Sigmoid colon (tissue), 7 donors: ENCODE measurements around the gene TMPRSS13. TPM values are rescaled to one million over a fixed set of nuclear protein-coding genes. Genes with fewer than 3 reads are reported as not detected.

Source experiments
- DNase-seq: peaks from one replicate; pipeline ENCODE4 v3.0.0-alpha.2; 2019
- H3K27ac ChIP-seq, 4 donors: fragments of 200-600 bp; sonication (generic); one replicate each; pipeline ENCODE4 v1.5.1; 2016 to 2019; ENCODE audit warnings: mild to moderate bottlenecking in 1 of 4
- H3K27me3 ChIP-seq, 3 donors: fragments of 200-600 bp; sonication (generic); one replicate each; pipeline ENCODE4 v1.5.1; 2019; ENCODE audit warnings: mild to moderate bottlenecking in 1 of 3
- H3K36me3 ChIP-seq, 4 donors: fragments of 200-600 bp; sonication (generic); one replicate each; pipeline ENCODE4 v1.5.1; 2016 to 2019
- H3K4me1 ChIP-seq, 4 donors: fragments of 200-600 bp; sonication (generic); one replicate each; pipeline ENCODE4 v1.5.1; 2017 to 2019
- H3K4me3 ChIP-seq, 4 donors: fragments of 200-600 bp; sonication (generic); one replicate each; pipeline ENCODE4 v1.5.1; 2017 to 2019; ENCODE audit warnings: mild to moderate bottlenecking in 2 of 4, moderate library complexity in 1 of 4
- H3K9me3 ChIP-seq, 4 donors: fragments of 200-600 bp in 3 of 4; sonication (generic) in 3 of 4; one replicate each; pipeline versions ENCODE4 v1.5.1 to v1.6.1; 2013 to 2019
- EP300 ChIP-seq, 4 donors: sonication (generic); formaldehyde crosslinking; IDR thresholded peaks; one replicate each; pipeline ENCODE4 v1.6.1; 2017; ENCODE audit warnings: antibody characterized with exemption in 4 of 4
- POLR2A ChIP-seq, 2 donors: fragments of 450-650 bp; IDR thresholded peaks; one replicate each; pipeline ENCODE4 v1.6.1; 2016; ENCODE audit warnings: antibody characterized with exemption in 2 of 2, mild to moderate bottlenecking in 2 of 2, moderate library complexity in 2 of 2
- POLR2AphosphoS5 ChIP-seq, 4 donors: sonication (generic); formaldehyde crosslinking; IDR thresholded peaks; one replicate each; pipeline ENCODE4 v1.6.1; 2017; ENCODE audit warnings: antibody characterized with exemption in 4 of 4
- WGBS, 2 donors: extraction: QIAGEN DNeasy Blood & Tissue Kit; methylation state at CpG; one replicate each; pipeline ENCODE4 v1.1.7; 2013; 5-methylcytosine and 5-hydroxymethylcytosine counted together
- intact Hi-C: fragments of 100-400 bp; cut with DNase I; formaldehyde crosslinking; loops from one replicate; pipeline ENCODE4 v1.15.1; 2023
- polyA plus RNA-seq, 3 donors: library from polyadenylated mRNA; stranded (reverse); fragments of 200-250 nt; gene quantifications; one replicate each; pipeline ENCODE4 v1.2.3, GENCODE V29; 2013
- total RNA-seq, 4 donors: library from RNA; depleted of rRNA; stranded (reverse); fragments of >200 nt; gene quantifications; one replicate each; pipeline ENCODE4 v1.1.0, GENCODE V29; 2016
- TF ChIP-seq, protein P1 (sequence below), 4 experiments: fragments of 450-650 bp in 3 of 4; fragments of 200-600 bp in 1 of 4; IDR thresholded peaks; one replicate each; pipeline ENCODE4 v1.5.1; 2016 to 2019; ENCODE audit warnings: antibody characterized with exemption in 4 of 4, mild to moderate bottlenecking in 3 of 4, moderate library complexity in 2 of 4
- donor health status: healthy with polysubstance abuse.
- donor health status: Bipolar disorder and iron deficiency.
- donor health status: healthy.

The TMPRSS13 gene
- total and polyA plus RNA-seq, 7 donors: 1.4 to 1.6 TPM; not detected in 5

GRCh38 chr11:117973503-117973860 is 44.3 kb upstream of the TMPRSS13 start:
- Histone ChIP-seq H3K4me3 (no peak overlapping the region), H3K4me1 (no peaks in the 10 kb centered on the region), H3K27me3 (no peaks in the 10 kb centered on the region), H3K36me3 (no peaks in the 10 kb centered on the region), H3K27ac (no peak overlapping the region), H3K9me3 (no peaks in the 10 kb centered on the region)
- 81 to 83% methylated on average over 4 of the region's 4 CpGs for WGBS, 2 donors
- no peak for DNase-seq
- no peak for TF ChIP-seq EP300 (IDR thresholded peaks at IDR 0.05)
- no peak for TF ChIP-seq POLR2AphosphoS5 (IDR thresholded peaks at IDR 0.05)
- TF ChIP-seq POLR2A (IDR thresholded peaks at IDR 0.05): no peak
- TF ChIP-seq, protein P1, sequence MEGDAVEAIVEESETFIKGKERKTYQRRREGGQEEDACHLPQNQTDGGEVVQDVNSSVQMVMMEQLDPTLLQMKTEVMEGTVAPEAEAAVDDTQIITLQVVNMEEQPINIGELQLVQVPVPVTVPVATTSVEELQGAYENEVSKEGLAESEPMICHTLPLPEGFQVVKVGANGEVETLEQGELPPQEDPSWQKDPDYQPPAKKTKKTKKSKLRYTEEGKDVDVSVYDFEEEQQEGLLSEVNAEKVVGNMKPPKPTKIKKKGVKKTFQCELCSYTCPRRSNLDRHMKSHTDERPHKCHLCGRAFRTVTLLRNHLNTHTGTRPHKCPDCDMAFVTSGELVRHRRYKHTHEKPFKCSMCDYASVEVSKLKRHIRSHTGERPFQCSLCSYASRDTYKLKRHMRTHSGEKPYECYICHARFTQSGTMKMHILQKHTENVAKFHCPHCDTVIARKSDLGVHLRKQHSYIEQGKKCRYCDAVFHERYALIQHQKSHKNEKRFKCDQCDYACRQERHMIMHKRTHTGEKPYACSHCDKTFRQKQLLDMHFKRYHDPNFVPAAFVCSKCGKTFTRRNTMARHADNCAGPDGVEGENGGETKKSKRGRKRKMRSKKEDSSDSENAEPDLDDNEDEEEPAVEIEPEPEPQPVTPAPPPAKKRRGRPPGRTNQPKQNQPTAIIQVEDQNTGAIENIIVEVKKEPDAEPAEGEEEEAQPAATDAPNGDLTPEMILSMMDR (IDR thresholded peaks at IDR 0.05): no peak
- intact Hi-C loops: no loop called here

DNA sequence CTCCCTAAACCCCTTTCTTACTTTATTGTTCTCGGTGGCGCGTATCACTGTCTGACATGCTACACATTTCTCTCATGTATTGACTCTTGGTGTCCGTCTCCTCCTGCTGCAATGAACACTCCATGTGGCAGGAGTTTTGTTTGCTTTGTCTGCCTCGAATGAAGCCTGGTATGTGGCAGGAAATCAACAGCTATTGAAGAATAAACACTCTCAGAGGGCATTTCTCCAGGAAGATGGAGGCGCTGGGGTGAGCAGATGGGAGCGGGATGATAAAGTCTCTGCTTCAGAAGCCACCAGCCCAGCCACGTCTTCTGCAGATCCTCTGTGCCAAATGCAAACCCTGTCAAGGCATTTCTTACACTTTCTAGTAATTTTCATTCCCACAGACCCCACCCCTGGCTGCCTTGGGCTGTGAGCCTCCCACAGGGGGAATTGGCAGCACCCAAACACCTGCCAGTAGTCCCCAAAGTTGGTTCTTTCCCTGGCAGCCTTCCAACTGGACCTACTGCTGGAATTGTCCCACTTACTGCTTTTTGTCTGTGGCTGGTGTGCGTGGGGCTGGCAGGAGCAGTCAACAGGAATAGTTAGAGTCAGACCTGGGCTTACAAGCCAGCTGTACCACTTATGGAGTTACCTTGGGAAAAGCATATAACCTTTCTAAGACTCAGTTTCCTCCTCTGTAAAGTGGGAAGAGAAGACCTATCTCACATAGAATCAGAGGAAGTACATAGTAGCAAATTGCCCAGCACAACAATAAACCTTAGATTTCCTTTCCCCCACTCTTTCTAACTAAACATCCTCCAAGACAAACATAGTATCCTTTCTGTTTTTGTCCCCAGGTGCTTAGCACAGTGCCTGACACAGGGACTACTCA is 43.7 kb upstream of the TMPRSS13 start:
- no peaks in the 10 kb centered on the region for H3K4me1 ChIP-seq
- intact Hi-C loops: no loop called here
- no peak for TF ChIP-seq POLR2AphosphoS5 (IDR thresholded peaks at IDR 0.05)
- TF ChIP-seq EP300 (IDR thresholded peaks at IDR 0.05): no peak
- TF ChIP-seq, protein P1 (IDR thresholded peaks at IDR 0.05): no peak
- no peak for TF ChIP-seq POLR2A (IDR thresholded peaks at IDR 0.05)
- DNase-seq: no peak
- H3K4me3 ChIP-seq: no peak overlapping the region
- no peaks in the 10 kb centered on the region for H3K9me3 ChIP-seq
- no peak overlapping the region for H3K27ac ChIP-seq
- no peaks in the 10 kb centered on the region for H3K36me3 ChIP-seq
- no peaks in the 10 kb centered on the region for H3K27me3 ChIP-seq
- WGBS, 2 donors: 19 to 41% methylated on average over 9 of the region's 9 CpGs

DNA sequence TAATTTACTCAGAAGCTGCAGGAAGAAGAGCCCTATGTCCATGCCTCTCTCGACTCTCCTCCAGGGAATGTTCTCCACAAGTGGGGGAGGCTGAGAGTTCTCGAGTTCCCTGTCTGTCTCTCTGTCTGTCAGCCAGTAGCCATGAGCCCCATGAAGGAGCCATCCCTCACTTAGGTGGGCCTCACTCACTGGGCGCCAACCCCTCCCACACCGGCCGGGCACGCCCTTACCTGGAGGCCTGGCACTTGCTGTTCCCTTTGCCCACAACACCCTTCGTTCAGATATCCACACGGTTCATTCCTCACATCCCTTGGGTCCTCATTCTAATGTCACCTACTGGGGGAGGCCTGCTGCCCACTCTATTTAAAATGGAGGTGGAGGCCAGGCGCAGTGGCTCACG is 42.8 kb upstream of the TMPRSS13 start:
- no peak for DNase-seq
- H3K36me3 ChIP-seq: no peaks in the 10 kb centered on the region
- H3K27ac ChIP-seq: no peak overlapping the region
- no peak overlapping the region for H3K4me3 ChIP-seq
- H3K9me3 ChIP-seq: no peaks in the 10 kb centered on the region
- TF ChIP-seq EP300 (IDR thresholded peaks at IDR 0.05): no peak
- TF ChIP-seq, protein P1 (IDR thresholded peaks at IDR 0.05): no peak
- TF ChIP-seq POLR2A (IDR thresholded peaks at IDR 0.05): no peak
- no peak for TF ChIP-seq POLR2AphosphoS5 (IDR thresholded peaks at IDR 0.05)
- no peaks in the 10 kb centered on the region for H3K27me3 ChIP-seq
- intact Hi-C loops: no loop called here
- no peaks in the 10 kb centered on the region for H3K4me1 ChIP-seq
- 88 to 93% methylated on average over 10 of the region's 10 CpGs for WGBS, 2 donors

- no peaks in the 10 kb centered on the region for H3K27me3 ChIP-seq
- DNase-seq: no peak
- no peak overlapping the region for H3K4me3 ChIP-seq
- no peaks in the 10 kb centered on the region for H3K36me3 ChIP-seq
- no peak overlapping the region for H3K27ac ChIP-seq
- 45 to 48% methylated on average over 4 of the region's 4 CpGs for WGBS, 2 donors
- TF ChIP-seq POLR2A (IDR thresholded peaks at IDR 0.05) (no peak), POLR2AphosphoS5 (IDR thresholded peaks at IDR 0.05) (no peak), EP300 (IDR thresholded peaks at IDR 0.05) (no peak)
- TF ChIP-seq, protein P1 (IDR thresholded peaks at IDR 0.05): no peak
- no peaks in the 10 kb centered on the region for H3K4me1 ChIP-seq
- intact Hi-C loops: no loop called here
- no peaks in the 10 kb centered on the region for H3K9me3 ChIP-seq
Measured at GRCh38 chr11:117970400-117971024, 41.3 kb upstream of the TMPRSS13 start.
